Regular cardiac myocyte (primary cell): ENCODE measurements around the gene MYO9A. TPM values are rescaled to one million over a fixed set of nuclear protein-coding genes. Genes with fewer than 3 reads are reported as not detected.

Experiments
- total RNA-seq: library from RNA; depleted of rRNA; stranded (reverse); fragments of >200 nt; gene quantifications from 2 replicates; pipeline ENCODE4 v1.2.3, GENCODE V29; 2014

Gene MYO9A, protein sequence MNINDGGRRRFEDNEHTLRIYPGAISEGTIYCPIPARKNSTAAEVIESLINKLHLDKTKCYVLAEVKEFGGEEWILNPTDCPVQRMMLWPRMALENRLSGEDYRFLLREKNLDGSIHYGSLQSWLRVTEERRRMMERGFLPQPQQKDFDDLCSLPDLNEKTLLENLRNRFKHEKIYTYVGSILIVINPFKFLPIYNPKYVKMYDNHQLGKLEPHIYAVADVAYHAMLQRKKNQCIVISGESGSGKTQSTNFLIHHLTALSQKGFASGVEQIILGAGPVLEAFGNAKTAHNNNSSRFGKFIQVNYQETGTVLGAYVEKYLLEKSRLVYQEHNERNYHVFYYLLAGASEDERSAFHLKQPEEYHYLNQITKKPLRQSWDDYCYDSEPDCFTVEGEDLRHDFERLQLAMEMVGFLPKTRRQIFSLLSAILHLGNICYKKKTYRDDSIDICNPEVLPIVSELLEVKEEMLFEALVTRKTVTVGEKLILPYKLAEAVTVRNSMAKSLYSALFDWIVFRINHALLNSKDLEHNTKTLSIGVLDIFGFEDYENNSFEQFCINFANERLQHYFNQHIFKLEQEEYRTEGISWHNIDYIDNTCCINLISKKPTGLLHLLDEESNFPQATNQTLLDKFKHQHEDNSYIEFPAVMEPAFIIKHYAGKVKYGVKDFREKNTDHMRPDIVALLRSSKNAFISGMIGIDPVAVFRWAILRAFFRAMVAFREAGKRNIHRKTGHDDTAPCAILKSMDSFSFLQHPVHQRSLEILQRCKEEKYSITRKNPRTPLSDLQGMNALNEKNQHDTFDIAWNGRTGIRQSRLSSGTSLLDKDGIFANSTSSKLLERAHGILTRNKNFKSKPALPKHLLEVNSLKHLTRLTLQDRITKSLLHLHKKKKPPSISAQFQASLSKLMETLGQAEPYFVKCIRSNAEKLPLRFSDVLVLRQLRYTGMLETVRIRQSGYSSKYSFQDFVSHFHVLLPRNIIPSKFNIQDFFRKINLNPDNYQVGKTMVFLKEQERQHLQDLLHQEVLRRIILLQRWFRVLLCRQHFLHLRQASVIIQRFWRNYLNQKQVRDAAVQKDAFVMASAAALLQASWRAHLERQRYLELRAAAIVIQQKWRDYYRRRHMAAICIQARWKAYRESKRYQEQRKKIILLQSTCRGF (N-terminal part only)
- total RNA-seq: 30.9 and 44.0 TPM in 2 replicates

GRCh38 chr15:72118017-72118978 lies at the start of gene MYO9A, which contains the start of gene SENP8:
Gene MYO9A, minus strand, starts transcription at chr15:72118150. Its CDS starts 71,587 bp downstream, at chr15:72046563.
Gene SENP8, plus strand, starts transcription at chr15:72118403. Its CDS starts 21,221 bp downstream, at chr15:72139624.

DNA sequence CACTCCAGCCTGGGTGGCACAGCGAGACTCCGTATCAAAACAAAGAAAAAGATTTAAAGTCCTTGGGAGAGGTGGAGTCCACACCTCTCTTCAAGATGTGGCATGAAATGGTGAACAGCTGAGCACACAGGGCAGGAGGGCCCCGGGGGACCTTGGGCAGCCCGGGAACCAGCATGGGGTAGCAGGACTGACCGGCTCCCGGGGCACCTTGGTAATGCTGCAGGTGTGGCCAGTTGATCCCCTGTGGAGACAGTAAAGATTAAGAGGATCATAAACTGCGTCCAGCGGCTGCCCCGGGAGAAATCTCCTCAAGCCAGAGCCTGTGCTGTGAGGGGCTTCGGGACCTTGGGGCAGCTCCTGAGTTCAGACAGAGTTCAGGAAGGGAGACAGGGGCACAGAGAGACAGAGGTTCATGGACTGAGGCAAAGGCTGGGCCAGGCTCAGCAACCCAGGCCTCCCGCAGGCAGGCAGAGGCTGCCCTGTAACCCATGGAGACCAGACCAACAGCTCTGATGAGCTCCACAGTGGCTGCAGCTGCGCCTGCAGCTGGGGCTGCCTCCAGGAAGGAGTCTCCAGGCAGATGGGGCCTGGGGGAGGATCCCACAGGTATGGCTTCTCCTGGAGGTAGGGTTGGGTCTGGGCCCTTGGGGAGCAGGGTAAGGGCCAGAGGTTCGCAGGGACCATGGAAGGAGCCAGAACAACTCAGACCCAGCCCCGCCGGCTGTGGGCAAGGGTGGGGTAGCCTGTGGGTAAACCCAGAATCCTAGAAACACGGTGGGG lies 307.5 kb downstream of the MYO9A start, which contains the start of gene NR2E3:
Gene NR2E3 (plus strand): TSS at position 299 of the 780 bp plus-strand sequence. CDS start 190 bp downstream, at position 489.

Other genes starting within 250 kb of the MYO9A start
- gene SENP8, start 253 bp upstream of the MYO9A start, total RNA-seq: 2.0 and 2.3 TPM in 2 replicates
- 0.19 and 0.28 TPM in 2 replicates for gene GRAMD2A, start 79.6 kb upstream of the MYO9A start, total RNA-seq
- 1,635 and 2,242 TPM in 2 replicates for gene PKM, start 113.0 kb upstream of the MYO9A start, total RNA-seq
- gene PARP6, start 154.4 kb upstream of the MYO9A start, total RNA-seq: 7.5 and 15.8 TPM in 2 replicates
- gene CELF6, start 202.0 kb upstream of the MYO9A start, total RNA-seq: 0.28 TPM in 1 of 2 replicates, not detected in the other